HepG2 (cell line): ENCODE results near the gene RMRP.

ENCODE experiments used
- CTCF ChIP-seq: sonication (generic); formaldehyde crosslinking; IDR thresholded peaks from 2 replicates; pipeline ENCODE4 v1.5.0; 2020; ENCODE audit warnings: mild to moderate bottlenecking, missing genetic modification reagents, moderate library complexity
- POLR2AphosphoS5 ChIP-seq: IDR thresholded peaks from 2 replicates; pipeline ENCODE4 v1.6.1; 2012; ENCODE audit warnings: low read depth, low read length
- ZNF317 ChIP-seq: sonication (generic); formaldehyde crosslinking; IDR thresholded peaks from 2 replicates; pipeline ENCODE4 v1.5.0; 2020; ENCODE audit warnings: mild to moderate bottlenecking, missing genetic modification reagents

- TF ChIP-seq ZNF317 (CRISPR knock-in tag), result no peak
- TF ChIP-seq CTCF (CRISPR knock-in tag), result no peak
- no peak for TF ChIP-seq POLR2AphosphoS5
These were observed 4.2 kb downstream of the RMRP start for GRCh38 chr9:35653611-35654010.
